Measurements from ENCODE around the gene GPR37L1.

GPR37L1 gene

DNA sequence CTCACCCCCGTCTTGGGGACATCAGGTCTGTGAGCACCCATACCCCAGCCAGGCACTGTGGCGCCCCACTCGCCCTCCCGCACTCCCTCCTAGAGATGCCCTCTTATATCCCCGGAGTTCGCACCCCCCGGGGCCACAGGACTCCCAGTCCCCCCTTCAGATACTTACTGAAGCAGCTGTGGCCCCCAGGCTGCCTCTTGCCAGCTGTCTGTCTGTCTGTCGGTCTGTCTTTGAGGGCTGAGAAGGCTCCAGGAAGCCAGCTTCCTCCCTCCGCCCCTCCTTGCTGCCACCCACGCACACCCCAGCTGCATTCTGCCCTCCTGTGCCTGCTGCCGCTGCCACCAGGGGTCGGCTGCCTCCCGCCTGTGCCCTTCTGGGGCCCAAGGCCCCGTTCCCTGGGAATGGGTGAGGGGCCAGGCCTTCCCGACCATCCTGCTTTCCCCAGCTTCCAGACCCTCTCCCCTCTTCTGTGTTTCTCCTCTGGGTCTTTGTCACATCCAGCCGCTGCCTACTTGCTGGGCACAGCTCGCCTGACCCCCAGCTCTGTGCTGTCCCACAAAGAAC lies 37.7 kb downstream of the GPR37L1 start, which contains the start of gene PTPN7:
Gene PTPN7, minus strand, starts transcription at position 226 of the 564 bp plus-strand sequence. CDS start 1,200 bp downstream, outside the sequence.
- no peak for DNase-seq (ENCODE audit: low read depth in 2 of 2)
- H3K4me3 ChIP-seq (replicated peaks in 1 of 2; ENCODE audit: low read depth in 2 of 2, low read length in 2 of 2), result no peak within 1 kb of the TSS
- TF ChIP-seq, protein P1, sequence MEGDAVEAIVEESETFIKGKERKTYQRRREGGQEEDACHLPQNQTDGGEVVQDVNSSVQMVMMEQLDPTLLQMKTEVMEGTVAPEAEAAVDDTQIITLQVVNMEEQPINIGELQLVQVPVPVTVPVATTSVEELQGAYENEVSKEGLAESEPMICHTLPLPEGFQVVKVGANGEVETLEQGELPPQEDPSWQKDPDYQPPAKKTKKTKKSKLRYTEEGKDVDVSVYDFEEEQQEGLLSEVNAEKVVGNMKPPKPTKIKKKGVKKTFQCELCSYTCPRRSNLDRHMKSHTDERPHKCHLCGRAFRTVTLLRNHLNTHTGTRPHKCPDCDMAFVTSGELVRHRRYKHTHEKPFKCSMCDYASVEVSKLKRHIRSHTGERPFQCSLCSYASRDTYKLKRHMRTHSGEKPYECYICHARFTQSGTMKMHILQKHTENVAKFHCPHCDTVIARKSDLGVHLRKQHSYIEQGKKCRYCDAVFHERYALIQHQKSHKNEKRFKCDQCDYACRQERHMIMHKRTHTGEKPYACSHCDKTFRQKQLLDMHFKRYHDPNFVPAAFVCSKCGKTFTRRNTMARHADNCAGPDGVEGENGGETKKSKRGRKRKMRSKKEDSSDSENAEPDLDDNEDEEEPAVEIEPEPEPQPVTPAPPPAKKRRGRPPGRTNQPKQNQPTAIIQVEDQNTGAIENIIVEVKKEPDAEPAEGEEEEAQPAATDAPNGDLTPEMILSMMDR (IDR thresholded peaks at IDR 0.05; ENCODE audit: low read depth, low read length), result no peak

DNA sequence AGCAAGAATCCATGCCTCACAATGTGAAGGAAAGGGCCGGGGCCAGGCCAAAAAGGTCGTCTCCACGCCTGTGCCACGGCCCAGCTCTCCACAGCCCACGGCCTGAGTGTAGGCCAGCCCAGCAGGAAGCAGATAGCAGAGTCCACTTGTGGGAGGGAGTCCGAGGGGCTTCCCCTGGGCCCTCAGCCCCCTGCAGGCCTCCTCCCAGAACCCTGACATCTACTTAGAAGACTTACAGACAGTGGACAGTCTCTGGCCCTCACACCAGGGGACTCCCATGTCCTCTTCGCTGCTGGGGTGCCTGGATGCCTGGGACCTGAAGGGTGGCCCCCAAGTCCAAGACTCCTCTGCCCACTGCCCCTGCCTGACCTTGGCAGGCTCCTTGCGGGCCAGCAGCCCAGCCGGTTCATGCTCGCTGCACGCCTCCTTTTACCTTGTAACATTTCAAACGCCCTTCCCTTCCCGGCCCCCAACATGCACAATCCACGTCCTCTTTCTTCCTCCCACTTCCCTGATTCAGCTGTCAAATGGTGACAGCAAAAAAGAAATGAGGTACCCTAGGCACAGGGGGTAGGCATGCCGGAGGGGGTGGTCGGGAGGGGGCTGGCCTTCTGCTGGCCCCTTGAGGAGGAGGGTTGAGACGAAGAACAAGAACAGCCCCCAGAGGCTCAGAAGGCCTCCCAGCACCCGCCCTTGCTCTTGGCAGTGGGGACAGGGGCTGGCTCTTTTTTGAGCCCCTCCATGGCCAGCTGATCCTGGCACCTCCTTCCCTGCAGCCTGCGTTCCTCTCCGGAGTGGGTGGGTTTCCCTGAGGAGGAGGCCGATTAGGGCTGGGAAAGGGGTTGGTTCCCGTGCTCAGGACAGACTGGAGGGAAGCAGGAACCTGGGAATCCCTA lies 38.7 kb downstream of the GPR37L1 start:
- no peak overlapping the region for H3K4me3 ChIP-seq (replicated peaks in 1 of 2; ENCODE audit: low read depth in 2 of 2, low read length in 2 of 2)
- TF ChIP-seq, protein P1 (IDR thresholded peaks at IDR 0.05; ENCODE audit: low read depth, low read length), result no peak
- DNase-seq (ENCODE audit: low read depth in 2 of 2), result no peak

DNA sequence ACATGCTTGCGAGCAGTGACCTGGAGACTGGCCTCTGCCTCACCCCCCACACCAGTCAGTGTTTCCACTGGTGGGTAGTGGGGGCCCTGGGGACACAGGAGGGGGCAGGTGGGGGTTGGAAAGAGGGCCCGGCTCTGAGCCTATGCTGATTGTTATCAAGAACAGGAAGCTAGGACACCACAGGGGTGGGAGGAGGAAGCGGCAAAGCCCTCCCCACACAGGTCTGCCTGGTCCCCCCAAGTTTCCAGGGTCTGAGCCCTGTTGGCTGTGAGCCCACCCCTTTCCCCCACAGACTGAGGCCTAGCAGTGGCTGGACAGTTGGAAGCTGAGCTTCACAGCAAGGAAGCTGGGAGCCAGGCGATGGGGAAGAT lies 39.3 kb downstream of the GPR37L1 start:
- H3K4me3 ChIP-seq (replicated peaks in 1 of 2; ENCODE audit: low read depth in 2 of 2, low read length in 2 of 2), result no peak overlapping the region
- no peak for DNase-seq (ENCODE audit: low read depth in 2 of 2)
- TF ChIP-seq, protein P1 (IDR thresholded peaks at IDR 0.05; ENCODE audit: low read depth, low read length), result no peak

DNA sequence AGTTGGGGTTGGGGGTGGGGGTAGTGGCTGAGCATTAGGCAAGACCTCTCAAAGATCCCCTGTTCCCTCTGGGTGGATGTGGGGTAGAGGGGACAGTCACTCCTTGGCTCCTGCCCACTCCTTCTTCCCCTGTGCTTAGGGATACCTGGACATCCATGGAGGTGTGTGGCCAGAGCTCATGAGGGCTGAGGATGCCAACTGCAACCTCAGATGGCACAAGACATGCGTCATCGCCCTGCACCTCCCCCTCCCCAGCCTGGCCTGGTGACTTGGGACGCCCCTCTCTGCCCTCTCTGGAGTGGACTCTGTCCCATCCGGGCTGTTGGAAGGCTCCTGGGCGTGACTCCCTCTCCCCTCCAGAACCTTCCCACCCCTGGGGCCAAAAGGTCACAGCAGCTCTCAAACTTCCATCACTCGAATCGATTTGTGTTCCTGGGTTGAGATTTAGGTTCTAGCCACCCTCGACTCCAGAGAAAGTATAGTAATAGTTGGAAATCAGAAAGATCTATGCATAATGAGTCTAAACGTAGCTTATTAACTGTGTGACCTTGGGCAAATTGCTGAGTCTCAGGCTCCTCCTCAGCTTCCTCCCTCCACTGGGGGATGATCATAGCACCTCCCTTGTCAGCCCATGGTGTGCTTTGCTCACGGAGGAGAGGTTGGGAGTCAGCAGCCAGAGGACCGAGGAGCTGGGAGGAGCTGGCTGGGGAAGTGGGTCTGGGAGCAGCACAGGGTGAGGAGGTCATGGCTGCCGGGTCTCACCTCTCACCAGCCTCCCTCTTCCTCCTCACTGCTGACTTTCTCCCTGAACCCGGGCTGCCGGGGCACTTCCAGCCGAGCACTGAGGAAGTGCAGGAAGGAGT lies 39.9 kb downstream of the GPR37L1 start:
- no peak for DNase-seq (ENCODE audit: low read depth in 2 of 2)
- no peak overlapping the region for H3K4me3 ChIP-seq (replicated peaks in 1 of 2; ENCODE audit: low read depth in 2 of 2, low read length in 2 of 2)
- TF ChIP-seq, protein P1 (IDR thresholded peaks at IDR 0.05; ENCODE audit: low read depth, low read length), result no peak

DNA sequence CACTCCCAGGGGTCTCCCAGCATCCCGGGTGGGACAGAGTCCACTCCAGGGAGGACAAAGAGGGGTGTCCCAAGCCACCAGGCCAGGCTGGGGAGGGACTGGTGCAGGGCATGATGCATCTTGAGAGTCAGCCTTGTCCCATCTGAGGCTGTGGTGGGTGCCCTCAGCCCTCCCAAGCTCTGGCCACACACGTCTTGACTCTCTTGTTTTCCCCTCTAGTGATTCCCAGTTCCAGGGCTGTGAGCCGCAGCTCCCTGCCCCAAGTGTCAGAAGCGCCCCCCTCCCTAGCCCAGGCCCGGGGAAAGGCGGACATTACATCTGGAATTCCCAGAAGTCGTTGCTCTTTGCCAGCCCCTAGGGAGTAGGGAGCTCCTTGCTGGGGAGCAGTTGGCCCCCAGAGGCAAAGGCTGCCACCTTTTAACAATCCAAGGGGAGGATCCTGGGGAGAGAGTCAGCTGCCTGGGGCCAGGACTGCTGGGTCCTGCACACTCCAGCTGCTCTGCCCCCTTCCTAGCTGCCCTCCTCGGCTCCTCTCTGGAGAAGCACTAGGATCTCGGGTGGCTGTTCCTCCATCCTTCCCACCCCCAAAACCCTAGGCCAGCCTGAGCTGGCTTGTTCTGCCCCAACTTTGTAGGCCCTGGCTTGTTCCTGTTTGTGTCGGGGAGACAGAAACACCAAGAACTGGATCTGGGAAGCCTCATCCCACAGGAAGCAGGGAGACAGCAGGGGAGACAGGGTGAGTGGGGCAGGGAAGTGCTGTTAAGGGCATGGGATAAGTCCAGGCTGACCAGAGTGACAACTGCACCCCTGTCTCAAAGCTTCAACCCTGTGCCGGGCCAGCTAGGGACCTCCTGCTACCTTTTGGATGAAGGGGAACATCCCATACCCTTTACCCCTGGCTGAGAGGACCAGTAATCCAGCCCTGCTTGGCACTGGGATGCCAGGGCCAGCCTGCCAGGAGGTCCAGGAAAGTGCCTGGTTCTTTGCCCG lies 40.9 kb downstream of the GPR37L1 start:
- DNase-seq (ENCODE audit: low read depth in 2 of 2), result no peak
- no peak overlapping the region for H3K4me3 ChIP-seq (replicated peaks in 1 of 2; ENCODE audit: low read depth in 2 of 2, low read length in 2 of 2)
- TF ChIP-seq, protein P1 (IDR thresholded peaks at IDR 0.05; ENCODE audit: low read depth, low read length), result no peak

Data from cardiac fibroblast (primary cell).